Effector memory CD8-positive, alpha-beta T cell (primary cell): ENCODE measurements around the gene EBF3.

Source experiments
- ATAC-seq: fragments of 150-1000 bp; cut with Tn5 transposase; replicated peaks from 2 replicates; pipeline ENCODE4 v1.10.0; 2021; ENCODE audit warnings: mild to moderate bottlenecking, moderate library complexity
- DNase-seq, 3 experiments: peaks; one replicate each; pipeline ENCODE4 v3.0.0; 2021
- H3K27ac Mint-ChIP-seq, 2 donors: one replicate each; pipeline ENCODE4 v1.8.0; 2022; ENCODE audit warnings: mild to moderate bottlenecking in 2 of 2, mixed read lengths in 2 of 2, moderate library complexity in 2 of 2
- H3K27me3 Mint-ChIP-seq, 2 donors: one replicate each; pipeline ENCODE4 v1.8.0; 2022; ENCODE audit warnings: mixed read lengths in 2 of 2
- H3K36me3 Mint-ChIP-seq: one replicate; pipeline ENCODE4 v1.8.0; 2022; ENCODE audit warnings: mild to moderate bottlenecking, moderate library complexity, mixed read lengths; ENCODE audit not compliant: insufficient read depth
- H3K4me1 Mint-ChIP-seq, 2 donors: one replicate each; pipeline ENCODE4 v1.8.0; 2022; ENCODE audit warnings: low read depth in 2 of 2, mixed read lengths in 2 of 2
- H3K4me3 Mint-ChIP-seq, 2 donors: one replicate each; pipeline ENCODE4 v1.8.0; 2022; ENCODE audit warnings: mild to moderate bottlenecking in 2 of 2, mixed read lengths in 2 of 2, moderate library complexity in 2 of 2
- H3K9me3 Mint-ChIP-seq, 2 donors: one replicate each; pipeline ENCODE4 v1.8.0; 2022; ENCODE audit warnings: mixed read lengths in 2 of 2

The EBF3 gene

GRCh38 chr10:129918401-129918800, 45.7 kb downstream of the EBF3 start:
- Mint-ChIP-seq H3K4me3 (no peak overlapping the region), H3K36me3 (no peaks in the 10 kb centered on the region), H3K27ac (no peak overlapping the region), H3K9me3 (no peaks in the 10 kb centered on the region), H3K4me1 (no peaks in the 10 kb centered on the region), H3K27me3 (no peaks in the 10 kb centered on the region)
- DNase-seq (no peak), ATAC-seq (no peak)

DNA sequence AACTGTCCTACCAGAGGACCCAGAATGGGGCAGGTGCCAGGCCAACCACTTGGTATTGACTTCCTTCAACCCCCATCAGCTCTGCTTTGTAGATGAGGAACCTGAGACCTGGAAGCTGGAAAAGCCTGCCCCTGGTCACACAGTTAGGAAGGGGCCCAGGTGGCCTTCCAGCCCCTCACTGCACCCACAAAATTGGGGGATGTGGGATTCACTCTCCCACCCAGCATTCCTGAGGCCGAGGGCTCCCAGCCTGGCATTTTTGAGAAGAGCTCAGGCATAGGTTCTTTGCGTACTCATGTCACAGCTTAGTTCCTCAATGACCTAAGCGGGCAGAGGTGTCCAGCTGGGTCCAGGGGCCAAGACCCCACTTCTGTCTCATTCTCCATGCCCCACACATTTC, 46.1 kb downstream of the EBF3 start:
- no peak for DNase-seq
- H3K4me1 Mint-ChIP-seq: no peaks in the 10 kb centered on the region
- H3K9me3 Mint-ChIP-seq: no peaks in the 10 kb centered on the region
- no peaks in the 10 kb centered on the region for H3K27me3 Mint-ChIP-seq
- no peak overlapping the region for H3K4me3 Mint-ChIP-seq
- ATAC-seq: no peak
- no peak overlapping the region for H3K27ac Mint-ChIP-seq
- H3K36me3 Mint-ChIP-seq: no peaks in the 10 kb centered on the region

DNA sequence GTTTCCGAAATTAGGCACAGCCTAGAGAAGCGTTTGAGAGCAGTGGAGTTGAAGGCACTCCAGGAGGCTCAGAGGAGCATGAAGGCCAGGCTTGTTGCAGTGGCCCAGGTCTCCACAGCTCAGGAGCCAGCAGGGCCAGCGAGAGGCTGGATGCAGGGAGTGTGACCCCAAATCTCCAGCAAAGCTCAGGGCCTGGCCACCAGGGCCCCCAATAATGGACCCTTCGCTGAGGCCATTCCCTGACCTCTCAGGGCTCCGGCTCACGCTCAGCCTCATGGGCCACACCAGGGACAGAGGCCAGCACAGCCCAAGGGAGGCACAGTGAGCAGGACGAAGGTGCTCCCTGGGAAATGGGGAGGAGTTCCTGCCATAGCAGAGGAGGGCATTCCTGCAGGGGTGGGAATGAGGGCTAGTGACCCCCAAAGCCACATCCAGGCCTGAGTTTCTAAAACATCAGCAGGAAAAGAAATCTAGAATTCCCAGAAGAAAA, 47.5 kb downstream of the EBF3 start:
- Mint-ChIP-seq H3K27me3 (no peaks in the 10 kb centered on the region), H3K36me3 (no peaks in the 10 kb centered on the region), H3K27ac (no peak overlapping the region), H3K4me3 (no peak overlapping the region), H3K4me1 (no peaks in the 10 kb centered on the region), H3K9me3 (no peaks in the 10 kb centered on the region)
- no peak for ATAC-seq
- no peak for DNase-seq

DNA sequence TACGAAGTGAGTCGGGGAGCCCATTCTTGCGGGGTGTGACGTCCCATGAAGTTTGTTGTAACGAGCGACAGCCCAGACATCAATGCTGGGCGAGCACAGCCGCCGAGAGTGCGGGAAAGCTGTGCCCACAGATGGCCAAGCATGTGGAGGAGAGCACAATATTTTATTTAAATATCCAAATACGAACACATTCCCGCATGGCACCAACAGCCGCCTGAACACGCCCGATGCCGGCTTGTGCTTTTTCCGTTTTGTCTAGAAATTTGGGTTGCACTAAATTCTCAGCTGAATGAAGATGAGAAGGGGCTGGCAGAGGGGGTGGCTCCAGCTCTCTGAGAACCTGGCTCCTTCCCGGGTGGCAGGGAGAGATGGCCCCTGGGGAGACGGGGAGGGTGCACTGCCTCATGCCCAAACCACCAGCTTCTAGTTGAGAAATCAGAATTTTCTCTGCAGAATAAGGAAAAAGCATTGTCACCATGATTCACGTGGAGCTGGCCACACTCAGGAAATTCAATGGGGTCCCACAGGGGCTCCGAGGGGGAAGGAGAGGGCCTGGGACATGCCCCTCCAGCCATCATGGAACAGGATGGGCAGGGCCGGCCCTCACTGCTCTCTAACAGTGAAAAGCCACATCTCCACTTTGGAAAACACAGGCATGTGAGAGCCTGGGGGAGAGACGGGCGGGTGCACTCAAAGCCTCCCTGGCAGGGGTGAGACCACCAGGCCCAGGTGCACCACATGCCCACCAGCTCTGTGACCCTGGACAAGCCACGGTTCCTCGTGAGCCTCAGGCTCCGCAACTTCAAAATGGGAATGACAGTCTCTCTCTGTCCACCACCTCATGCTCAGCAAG, 48.3 kb downstream of the EBF3 start:
- peaks cover 0 to 7% of the 10 kb centered on the region in 2 donors for H3K27me3 Mint-ChIP-seq
- no peaks in the 10 kb centered on the region for H3K4me1 Mint-ChIP-seq
- no peak overlapping the region for H3K27ac Mint-ChIP-seq
- no peak for DNase-seq
- H3K4me3 Mint-ChIP-seq: no peak overlapping the region
- H3K36me3 Mint-ChIP-seq: no peaks in the 10 kb centered on the region
- no peaks in the 10 kb centered on the region for H3K9me3 Mint-ChIP-seq
- ATAC-seq: no peak

DNA sequence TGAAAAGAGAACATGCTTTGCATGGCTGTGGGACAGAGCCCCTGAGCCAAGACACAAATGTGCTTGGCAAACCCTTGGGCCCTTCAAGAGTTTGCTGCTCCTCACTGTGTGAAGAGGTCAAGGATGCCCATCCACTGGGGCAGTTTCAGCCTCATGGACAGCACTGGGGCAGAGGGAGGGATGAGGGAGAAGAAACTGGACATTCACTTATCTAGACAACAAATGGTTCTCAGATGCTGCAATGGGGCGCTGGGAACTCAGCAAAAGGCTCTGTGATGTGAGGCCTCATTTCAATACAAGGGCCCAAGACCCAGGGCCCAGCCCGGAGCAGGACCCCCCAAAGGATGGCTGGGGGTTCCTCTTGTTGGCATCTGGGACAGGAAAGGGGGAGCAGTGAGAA, 49.1 kb downstream of the EBF3 start:
- H3K27me3 Mint-ChIP-seq: peaks cover 0 to 15% of the 10 kb centered on the region in 2 donors
- H3K4me1 Mint-ChIP-seq: no peaks in the 10 kb centered on the region
- H3K36me3 Mint-ChIP-seq: no peaks in the 10 kb centered on the region
- no peaks in the 10 kb centered on the region for H3K9me3 Mint-ChIP-seq
- ATAC-seq: no peak
- no peak overlapping the region for H3K4me3 Mint-ChIP-seq
- H3K27ac Mint-ChIP-seq: no peak overlapping the region
- no peak for DNase-seq

GRCh38 chr10:129914153-129914855, 49.8 kb downstream of the EBF3 start:
- no peak for ATAC-seq
- no peak overlapping the region for H3K4me3 Mint-ChIP-seq

GRCh38 chr10:129912986-129913695, 50.9 kb downstream of the EBF3 start:
- ATAC-seq: no peak
- no peaks in the 10 kb centered on the region for H3K4me1 Mint-ChIP-seq
- DNase-seq: no peak
- H3K36me3 Mint-ChIP-seq: no peaks in the 10 kb centered on the region
- no peak overlapping the region for H3K4me3 Mint-ChIP-seq
- no peak overlapping the region for H3K27ac Mint-ChIP-seq
- peaks cover 0 to 15% of the 10 kb centered on the region in 2 donors for H3K27me3 Mint-ChIP-seq
- no peaks in the 10 kb centered on the region for H3K9me3 Mint-ChIP-seq

More at GRCh38 chr10:129914153-129914855, 49.8 kb downstream of the EBF3 start:
- Mint-ChIP-seq H3K4me1 (no peaks in the 10 kb centered on the region), H3K27ac (no peak overlapping the region), H3K9me3 (no peaks in the 10 kb centered on the region), H3K27me3 (peaks cover 0 to 15% of the 10 kb centered on the region in 2 donors), H3K36me3 (no peaks in the 10 kb centered on the region)
- DNase-seq: no peak

DNA sequence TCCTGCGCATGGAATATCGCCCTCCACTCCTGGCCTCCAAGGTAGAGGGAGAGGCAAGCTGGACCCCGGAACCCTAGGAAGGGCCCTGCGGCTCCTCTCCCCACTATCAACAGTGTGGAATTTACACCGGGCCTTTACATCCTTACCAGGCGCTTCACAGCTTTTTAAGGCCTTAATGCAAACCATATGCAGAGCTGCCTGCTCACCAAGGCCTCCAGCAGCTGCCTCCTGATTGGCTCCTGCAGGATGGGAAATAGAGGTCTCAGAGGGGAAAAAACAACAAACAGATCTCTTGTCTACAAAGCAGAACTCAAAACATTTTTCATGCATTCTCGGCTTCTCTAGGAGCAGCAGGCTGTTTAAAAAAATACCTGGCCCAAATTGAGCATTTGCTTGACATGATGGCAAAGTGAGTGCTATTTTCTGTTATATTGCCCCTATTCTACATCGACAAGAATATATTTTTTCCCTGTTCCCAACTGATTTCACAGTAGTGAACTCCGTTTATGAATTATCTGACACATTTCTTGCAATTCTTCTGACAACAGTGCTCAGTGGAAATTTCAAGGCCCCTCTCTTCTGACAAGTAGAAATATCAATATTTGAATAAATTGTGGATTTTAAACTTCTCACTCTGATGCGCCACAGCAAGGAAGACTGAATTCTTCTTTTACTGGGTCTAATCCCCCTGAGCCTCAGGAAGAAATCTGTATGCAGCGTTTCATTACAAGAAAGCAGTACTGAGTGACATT, 51.7 kb downstream of the EBF3 start:
- Mint-ChIP-seq H3K9me3 (no peaks in the 10 kb centered on the region), H3K36me3 (no peaks in the 10 kb centered on the region), H3K4me1 (no peaks in the 10 kb centered on the region), H3K27me3 (peaks cover 0 to 15% of the 10 kb centered on the region in 2 donors), H3K4me3 (no peak overlapping the region), H3K27ac (no peak overlapping the region)
- DNase-seq (no peak), ATAC-seq (no peak)

DNA sequence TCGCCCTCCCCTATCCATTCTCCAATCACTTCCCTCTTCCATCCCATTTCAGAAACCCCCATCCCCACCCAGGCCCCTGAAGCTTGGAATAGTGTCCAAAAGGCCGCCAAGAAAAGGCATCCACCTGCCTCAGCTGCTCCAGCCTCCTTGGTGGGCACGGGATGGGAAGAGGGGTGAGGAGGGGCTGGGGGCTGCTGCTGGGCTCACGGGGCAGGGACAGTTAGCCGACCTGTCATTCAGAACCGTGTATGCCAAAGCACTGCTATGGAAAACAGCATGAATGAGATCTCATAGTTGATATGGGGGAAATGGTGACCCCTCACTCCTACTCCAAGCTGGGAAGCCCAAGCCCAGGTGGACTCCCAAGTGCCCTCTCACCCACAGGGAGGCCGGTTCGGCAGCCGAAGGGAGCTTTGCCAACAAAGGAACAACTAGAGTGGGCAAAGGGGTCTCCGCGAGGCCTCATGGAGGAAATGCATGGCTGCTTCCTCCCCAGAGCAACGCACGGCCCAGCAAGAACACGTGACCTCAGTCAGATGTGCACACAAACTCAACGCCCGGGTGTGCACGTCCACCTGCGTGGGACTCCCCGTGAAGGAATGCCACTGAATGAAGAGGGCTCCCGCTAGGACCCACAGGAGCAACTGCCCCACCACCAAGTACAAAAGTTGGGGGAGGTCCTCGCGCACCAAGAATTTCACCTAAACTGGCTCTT, 52.5 kb downstream of the EBF3 start:
- Mint-ChIP-seq H3K27me3 (peaks cover 0 to 21% of the 10 kb centered on the region in 2 donors), H3K4me3 (no peak overlapping the region), H3K9me3 (no peaks in the 10 kb centered on the region), H3K36me3 (no peaks in the 10 kb centered on the region), H3K27ac (no peak overlapping the region), H3K4me1 (no peaks in the 10 kb centered on the region)
- no peak for ATAC-seq
- DNase-seq: no peak

GRCh38 chr10:129910861-129911260, 53.2 kb downstream of the EBF3 start:
- no peaks in the 10 kb centered on the region for H3K36me3 Mint-ChIP-seq
- peaks cover 6 to 24% of the 10 kb centered on the region in 2 donors for H3K27me3 Mint-ChIP-seq
- H3K27ac Mint-ChIP-seq: no peak overlapping the region
- ATAC-seq (no peak), DNase-seq (no peak)
- no peaks in the 10 kb centered on the region for H3K4me1 Mint-ChIP-seq
- H3K4me3 Mint-ChIP-seq: no peak overlapping the region
- no peaks in the 10 kb centered on the region for H3K9me3 Mint-ChIP-seq

GRCh38 chr10:129909531-129910256, 54.4 kb downstream of the EBF3 start:
- H3K9me3 Mint-ChIP-seq: no peaks in the 10 kb centered on the region
- H3K4me3 Mint-ChIP-seq: no peak overlapping the region
- peaks cover 8 to 24% of the 10 kb centered on the region in 2 donors for H3K27me3 Mint-ChIP-seq
- H3K27ac Mint-ChIP-seq: no peak overlapping the region
- DNase-seq: no peak
- H3K36me3 Mint-ChIP-seq: no peaks in the 10 kb centered on the region
- H3K4me1 Mint-ChIP-seq: no peaks in the 10 kb centered on the region
- no peak for ATAC-seq

DNA sequence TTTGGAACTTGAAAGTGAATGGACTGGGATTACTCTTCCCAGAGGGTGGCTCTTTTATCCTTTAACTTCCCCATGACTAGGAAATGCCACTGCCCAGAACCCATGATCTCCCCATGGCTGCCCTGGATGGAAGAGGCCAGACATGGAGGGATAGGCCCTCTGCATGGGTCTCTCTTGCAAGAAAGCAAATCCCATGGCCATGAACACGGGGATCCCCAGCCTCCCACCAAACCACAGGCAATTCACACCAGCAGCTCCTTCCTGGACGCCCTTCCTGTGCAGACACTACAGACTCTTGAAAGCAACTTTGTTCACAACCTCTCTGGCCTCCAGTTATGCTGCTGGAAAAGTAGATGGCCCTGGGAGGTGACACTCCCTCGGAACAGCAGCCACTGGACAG, 55.0 kb downstream of the EBF3 start:
- ATAC-seq: no peak
- Mint-ChIP-seq H3K9me3 (no peaks in the 10 kb centered on the region), H3K27ac (no peak overlapping the region), H3K36me3 (no peaks in the 10 kb centered on the region), H3K4me3 (no peak overlapping the region), H3K4me1 (no peaks in the 10 kb centered on the region), H3K27me3 (peaks cover 8 to 24% of the 10 kb centered on the region in 2 donors)
- DNase-seq: no peak
